Measurements from ENCODE around the gene CFAP126. TPM values are rescaled to one million over a fixed set of nuclear protein-coding genes. Genes with fewer than 3 reads are reported as not detected.
A peak's percentile ranks its signal among the peaks of the same experiment; 100 is the strongest.
"Not testable (repeated sequence)": the region's sequence is repeated elsewhere in the genome, so short reads cannot be mapped to it uniquely, and the experiment has no call there.

The CFAP126 gene
- total RNA-seq, result not detected in 2 replicates

- no peak for TF ChIP-seq CTCF (IDR thresholded peaks at IDR 0.05; ENCODE audit: insufficient read depth, low read length, poor library complexity, severe bottlenecking)
- no peak within 1 kb of the TSS for H3K4me3 ChIP-seq (ENCODE audit: low read depth, low read length)
- no peaks in the 10 kb centered on the region for H3K27me3 ChIP-seq (ENCODE audit: control insufficient read depth, insufficient read depth, low read length)
- DNase-seq (ENCODE audit: low read depth), result peak; percentile 57
- H3K36me3 ChIP-seq (ENCODE audit: control insufficient read depth, insufficient read depth, low read length), result no peaks in the 10 kb centered on the region
Measured at GRCh38 chr1:161367684-161368400, at the start of gene CFAP126. TSS of gene CFAP126 (minus strand) at chr1:161367876. CDS start at chr1:161367868, 8 bp downstream.

- not testable (repeated sequence) for H3K27me3 ChIP-seq (ENCODE audit: control insufficient read depth, insufficient read depth, low read length); H3K4me3 ChIP-seq (ENCODE audit: low read depth, low read length); DNase-seq (ENCODE audit: low read depth); H3K36me3 ChIP-seq (ENCODE audit: control insufficient read depth, insufficient read depth, low read length)
Measured at GRCh38 chr1:161413050-161413449, 45.4 kb upstream of the CFAP126 start.

- H3K27me3 ChIP-seq (ENCODE audit: control insufficient read depth, insufficient read depth, low read length); H3K4me3 ChIP-seq (ENCODE audit: low read depth, low read length); H3K36me3 ChIP-seq (ENCODE audit: control insufficient read depth, insufficient read depth, low read length); DNase-seq (ENCODE audit: low read depth): not testable (repeated sequence)
Measured at GRCh38 chr1:161410636-161410970, 42.9 kb upstream of the CFAP126 start.

GRCh38 chr1:161409848-161410635, 42.4 kb upstream of the CFAP126 start:
- not testable (repeated sequence) for H3K36me3 ChIP-seq (ENCODE audit: control insufficient read depth, insufficient read depth, low read length); DNase-seq (ENCODE audit: low read depth); H3K4me3 ChIP-seq (ENCODE audit: low read depth, low read length); H3K27me3 ChIP-seq (ENCODE audit: control insufficient read depth, insufficient read depth, low read length)

- TF ChIP-seq CTCF (IDR thresholded peaks at IDR 0.05; ENCODE audit: insufficient read depth, low read length, poor library complexity, severe bottlenecking), result no peak
- no peak overlapping the region for H3K4me3 ChIP-seq (ENCODE audit: low read depth, low read length)
- no peaks in the 10 kb centered on the region for H3K27me3 ChIP-seq (ENCODE audit: control insufficient read depth, insufficient read depth, low read length)
- DNase-seq (ENCODE audit: low read depth), result no peak
- no peaks in the 10 kb centered on the region for H3K36me3 ChIP-seq (ENCODE audit: control insufficient read depth, insufficient read depth, low read length)
Measured at GRCh38 chr1:161408429-161409052, 40.9 kb upstream of the CFAP126 start.

GRCh38 chr1:161407451-161407985, 39.8 kb upstream of the CFAP126 start:
- H3K4me3 ChIP-seq (ENCODE audit: low read depth, low read length), result no peak overlapping the region
- no peaks in the 10 kb centered on the region for H3K27me3 ChIP-seq (ENCODE audit: control insufficient read depth, insufficient read depth, low read length)
- no peaks in the 10 kb centered on the region for H3K36me3 ChIP-seq (ENCODE audit: control insufficient read depth, insufficient read depth, low read length)
- DNase-seq (ENCODE audit: low read depth), result no peak
- TF ChIP-seq CTCF (IDR thresholded peaks at IDR 0.05; ENCODE audit: insufficient read depth, low read length, poor library complexity, severe bottlenecking), result no peak

- DNase-seq (ENCODE audit: low read depth); H3K4me3 ChIP-seq (ENCODE audit: low read depth, low read length); H3K27me3 ChIP-seq (ENCODE audit: control insufficient read depth, insufficient read depth, low read length); H3K36me3 ChIP-seq (ENCODE audit: control insufficient read depth, insufficient read depth, low read length): not testable (repeated sequence)
Measured at GRCh38 chr1:161406551-161406950, 38.9 kb upstream of the CFAP126 start.

All from kidney epithelial cell (primary cell).